CD1c-positive myeloid dendritic cell (primary cell): Measurements from ENCODE around the gene RNF167.

Experiments
- DNase-seq: peaks from one replicate; pipeline ENCODE4 v3.0.0-alpha.2; 2016; ENCODE audit errors: extremely low spot score

Gene RNF167

DNA sequence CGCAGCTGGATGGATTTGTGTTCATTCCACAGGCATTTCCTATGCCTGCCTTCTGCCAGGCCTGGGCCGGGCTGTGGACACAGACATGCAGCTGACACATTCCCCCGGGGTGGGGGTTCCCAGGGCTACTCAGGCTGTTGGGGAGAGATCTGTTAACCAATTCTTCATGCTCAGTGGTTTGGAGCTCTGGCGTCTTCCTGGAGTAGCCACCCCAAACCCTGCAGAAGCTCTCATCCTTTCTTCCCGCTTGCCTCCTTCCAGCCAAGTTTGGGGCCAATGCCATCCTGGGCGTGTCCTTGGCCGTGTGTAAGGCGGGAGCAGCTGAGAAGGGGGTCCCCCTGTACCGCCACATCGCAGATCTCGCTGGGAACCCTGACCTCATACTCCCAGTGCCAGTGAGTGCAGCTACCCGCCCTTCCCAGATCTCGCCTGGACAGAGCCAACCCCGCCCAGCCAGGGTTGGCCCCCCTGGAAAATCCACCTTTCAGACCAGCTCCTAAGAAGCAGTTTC lies 13.4 kb downstream of the RNF167 start:
- DNase-seq = no peak

DNA sequence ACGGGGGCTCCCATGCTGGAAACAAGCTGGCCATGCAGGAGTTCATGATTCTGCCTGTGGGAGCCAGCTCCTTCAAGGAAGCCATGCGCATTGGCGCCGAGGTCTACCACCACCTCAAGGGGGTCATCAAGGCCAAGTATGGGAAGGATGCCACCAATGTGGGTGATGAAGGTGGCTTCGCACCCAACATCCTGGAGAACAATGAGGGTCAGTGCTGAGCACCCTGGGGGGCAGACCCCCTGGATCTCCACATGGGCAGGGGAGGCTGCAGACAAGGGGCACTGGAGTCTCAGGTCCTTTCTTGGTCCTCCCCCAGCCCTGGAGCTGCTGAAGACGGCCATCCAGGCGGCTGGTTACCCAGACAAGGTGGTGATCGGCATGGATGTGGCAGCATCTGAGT lies 15.0 kb downstream of the RNF167 start:
- DNase-seq = no peak

DNA sequence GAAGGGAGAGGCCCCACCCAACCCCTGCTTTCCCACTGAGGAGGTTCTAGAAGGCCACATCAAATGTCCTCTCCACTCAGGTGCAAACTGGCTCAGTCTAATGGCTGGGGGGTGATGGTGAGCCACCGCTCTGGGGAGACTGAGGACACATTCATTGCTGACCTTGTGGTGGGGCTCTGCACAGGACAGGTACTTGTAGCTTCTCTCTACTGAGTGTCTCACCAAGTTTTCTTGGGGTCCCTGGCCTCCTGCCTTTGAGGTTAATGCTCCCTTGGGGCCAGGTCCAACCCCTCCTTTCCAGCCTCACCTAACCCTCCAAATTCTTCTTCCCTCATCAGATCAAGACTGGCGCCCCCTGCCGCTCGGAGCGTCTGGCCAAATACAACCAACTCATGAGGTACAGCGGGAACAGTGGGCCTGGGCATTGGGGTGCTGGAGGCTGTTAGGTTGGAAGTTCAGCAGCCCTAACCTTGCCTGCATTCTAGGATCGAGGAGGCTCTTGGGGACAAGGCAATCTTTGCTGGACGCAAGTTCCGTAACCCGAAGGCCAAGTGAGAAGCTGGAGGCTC lies 16.5 kb downstream of the RNF167 start:
- no peak for DNase-seq

DNA sequence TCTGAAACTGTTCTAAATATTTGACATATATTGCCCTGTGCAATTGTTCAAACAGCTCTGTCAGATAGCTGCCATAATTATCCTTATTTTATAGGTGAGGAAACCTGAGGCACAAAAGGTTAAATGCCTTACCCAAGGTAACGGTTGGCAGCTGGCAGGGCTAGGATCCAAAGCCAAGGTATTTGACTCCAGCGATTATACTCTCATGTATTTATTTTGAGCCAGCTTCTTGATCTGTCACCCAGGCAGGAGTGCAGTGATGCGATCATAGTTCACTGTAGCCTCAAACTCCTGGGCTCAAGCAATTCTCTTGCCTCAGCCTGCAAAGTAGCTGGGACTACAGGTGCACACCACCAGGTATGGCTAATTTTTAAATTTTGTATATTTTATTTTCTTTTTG lies 18.0 kb downstream of the RNF167 start:
- no peak for DNase-seq

DNA sequence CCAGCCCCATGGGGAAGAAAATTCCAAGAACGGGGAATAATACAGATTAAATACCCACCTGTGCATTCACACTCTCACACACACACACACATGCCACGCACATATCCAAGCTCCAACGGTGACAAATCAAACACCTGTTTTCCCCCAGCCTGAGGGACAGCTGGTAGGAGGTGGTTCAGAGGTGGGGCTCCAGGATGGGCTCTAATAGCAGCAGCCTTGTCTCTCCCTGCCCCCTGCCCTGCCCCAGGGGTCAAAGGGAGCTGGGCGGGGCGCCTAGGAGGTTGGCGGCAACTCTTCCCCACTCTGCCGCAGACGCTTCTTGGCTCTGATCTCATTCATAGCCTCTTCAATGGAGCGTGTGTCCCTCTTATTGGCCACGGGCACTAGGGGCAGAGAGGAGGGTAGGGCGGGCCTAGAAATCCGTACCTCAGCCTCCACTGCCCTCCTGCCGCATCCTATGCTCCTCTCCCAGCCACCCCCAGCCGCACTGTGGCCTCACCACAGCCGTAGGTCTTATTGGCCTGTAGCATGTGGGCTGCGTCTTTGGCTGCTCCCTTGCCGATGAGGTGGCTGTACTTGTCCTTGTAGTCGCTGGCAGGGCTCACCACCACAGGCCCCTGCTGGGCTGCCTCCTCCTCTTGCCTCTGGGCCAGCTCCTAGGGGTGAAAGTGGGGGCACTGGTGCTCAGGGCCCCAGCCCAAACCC lies 19.3 kb downstream of the RNF167 start:
- no peak for DNase-seq

DNA sequence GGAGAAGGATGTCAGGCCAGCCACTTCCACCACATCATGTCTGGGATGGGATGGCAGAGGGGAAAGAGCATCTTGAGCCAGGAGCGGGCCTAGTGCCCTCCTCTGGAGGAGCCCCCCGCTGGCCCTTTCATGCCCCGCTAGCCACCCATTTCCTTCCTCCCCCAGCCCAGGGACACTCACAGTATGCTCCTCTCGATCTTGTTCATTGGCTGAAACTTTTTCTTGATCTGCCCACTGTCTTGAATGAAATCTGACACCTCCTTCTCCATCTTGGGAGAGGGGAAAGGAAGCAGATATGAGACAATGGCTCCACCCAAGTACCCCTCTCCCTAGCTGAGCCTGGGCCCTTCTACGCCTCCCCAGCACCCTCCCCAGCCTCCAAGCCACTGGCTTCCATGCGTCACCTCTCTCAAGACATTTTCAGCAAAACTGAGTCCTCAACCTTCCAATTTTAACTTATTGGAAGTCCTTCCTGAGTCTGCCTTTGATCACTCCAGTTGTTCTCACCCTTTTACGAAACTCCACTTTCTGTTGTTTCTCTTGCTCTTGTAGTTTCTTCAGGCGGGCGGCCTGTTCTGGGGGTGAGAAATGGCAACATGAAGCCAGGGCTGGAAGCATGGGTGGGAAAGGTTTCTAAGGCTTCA lies 20.3 kb downstream of the RNF167 start:
- DNase-seq = no peak

DNA sequence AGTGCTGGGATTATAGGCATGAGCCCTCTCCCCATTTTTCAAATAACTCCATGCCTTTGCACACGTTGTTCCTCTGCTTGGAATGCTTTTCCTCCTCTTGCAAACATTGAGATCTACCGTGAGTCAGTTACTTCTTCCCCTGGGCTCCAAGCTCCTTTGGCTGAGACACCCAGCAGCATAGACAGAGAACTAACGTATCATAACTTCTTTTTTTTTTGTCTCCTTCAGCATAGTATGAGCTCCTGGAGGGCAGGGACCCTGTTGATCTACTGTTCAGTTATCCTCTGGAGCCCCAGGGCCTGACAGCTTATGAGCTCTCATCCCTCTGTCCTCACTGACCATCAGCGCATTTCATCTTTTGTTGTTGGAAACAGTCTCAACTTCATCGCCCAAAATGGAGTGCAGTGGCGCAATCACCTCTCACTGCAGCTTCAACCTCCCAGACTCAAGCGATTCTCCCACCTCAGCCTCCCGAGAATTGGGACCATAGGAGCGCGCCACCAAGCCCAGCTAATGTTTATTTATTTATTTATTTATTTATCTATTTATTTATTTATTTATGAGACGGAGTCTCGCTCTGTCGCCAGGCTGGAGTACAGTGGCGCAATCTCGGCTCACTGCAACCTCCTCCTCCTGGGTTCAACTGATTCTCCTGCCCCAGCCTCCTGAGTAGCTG lies 25.4 kb downstream of the RNF167 start:
- DNase-seq = no peak

DNA sequence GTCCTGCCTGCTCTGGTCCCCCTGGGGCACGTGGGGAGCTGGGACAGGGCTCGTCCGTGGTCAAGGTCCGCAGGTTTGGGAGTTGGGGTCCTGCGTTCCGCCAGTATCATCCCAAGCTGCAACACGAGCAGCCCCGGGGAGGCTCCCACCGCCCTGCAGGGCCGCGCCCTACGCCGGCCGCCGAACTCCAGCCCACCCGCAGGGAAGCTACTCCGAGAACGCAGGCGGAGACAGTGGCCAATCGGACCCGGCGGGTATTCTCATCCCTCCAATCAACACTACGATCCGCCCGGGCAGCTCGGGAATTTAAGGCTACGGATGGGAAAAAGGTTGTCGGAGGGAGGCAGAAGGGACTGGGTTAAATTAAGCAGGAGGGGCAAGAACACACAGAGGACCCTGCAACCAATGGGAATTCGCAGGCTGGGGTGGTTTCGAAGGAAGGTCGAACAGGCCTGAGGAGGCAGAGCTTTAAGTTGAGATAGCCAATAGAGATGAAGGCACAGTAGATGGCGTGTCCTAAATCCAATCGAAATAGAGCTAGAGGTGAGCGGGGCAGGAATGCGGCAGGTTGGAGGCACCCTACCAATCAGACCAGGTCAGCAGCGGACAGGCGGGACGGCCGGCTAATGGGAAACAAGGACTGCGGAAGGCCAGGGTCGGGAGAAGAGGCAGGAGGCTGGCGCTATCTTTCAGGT lies 26.9 kb downstream of the RNF167 start:
- DNase-seq = peak; percentile 97

DNA sequence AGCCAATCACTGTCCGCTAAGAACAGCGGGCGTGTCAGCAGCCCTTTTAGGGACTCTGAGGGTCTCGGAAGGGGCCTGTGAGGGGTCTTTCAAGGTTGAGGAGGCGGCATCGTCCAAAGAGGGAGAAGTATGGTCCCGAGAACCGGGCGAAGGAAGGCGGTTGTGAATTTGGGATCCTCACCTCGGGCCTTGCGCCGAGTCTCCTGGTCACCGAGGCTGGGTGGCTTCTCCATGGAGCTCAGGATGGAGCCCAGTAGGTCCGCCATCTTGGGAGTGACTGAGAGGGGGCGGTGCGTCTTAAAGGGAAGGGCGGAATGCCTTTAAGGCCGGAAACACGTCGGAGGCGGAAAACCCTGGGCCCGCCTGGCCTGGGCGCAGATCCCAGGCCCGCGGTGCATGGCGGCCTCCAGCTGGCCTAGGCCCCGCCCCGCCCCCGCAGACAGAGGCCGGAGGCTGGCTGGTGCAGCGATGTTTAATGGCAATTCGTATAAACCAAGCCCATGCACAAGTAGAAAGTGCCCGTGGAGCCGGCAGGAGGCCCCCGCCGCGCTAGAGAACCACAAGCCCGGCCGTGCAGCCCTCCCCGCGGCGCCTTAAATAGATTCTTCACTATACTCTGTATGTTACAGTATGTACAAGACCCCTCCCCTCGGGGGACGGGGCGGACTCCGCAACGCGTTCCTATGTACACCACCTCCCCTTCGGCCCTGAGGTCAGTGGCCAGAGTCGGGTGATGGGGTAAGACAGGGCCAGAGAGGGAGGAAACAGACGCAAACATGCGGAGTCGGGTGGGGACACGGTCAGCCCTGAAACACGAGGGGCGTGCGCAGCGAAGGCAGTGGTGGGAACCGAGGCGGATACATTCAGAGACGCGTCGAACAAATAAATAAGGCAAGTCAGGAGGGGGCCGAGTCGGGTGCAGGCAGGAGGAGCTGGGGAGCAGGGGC lies 27.7 kb downstream of the RNF167 start, which contains the start of gene SPAG7:
SPAG7 (minus strand) TSS at position 279 of the 947 bp plus-strand sequence; CDS start at position 266, 13 bp downstream.
- DNase-seq = peak; percentile 98

DNA sequence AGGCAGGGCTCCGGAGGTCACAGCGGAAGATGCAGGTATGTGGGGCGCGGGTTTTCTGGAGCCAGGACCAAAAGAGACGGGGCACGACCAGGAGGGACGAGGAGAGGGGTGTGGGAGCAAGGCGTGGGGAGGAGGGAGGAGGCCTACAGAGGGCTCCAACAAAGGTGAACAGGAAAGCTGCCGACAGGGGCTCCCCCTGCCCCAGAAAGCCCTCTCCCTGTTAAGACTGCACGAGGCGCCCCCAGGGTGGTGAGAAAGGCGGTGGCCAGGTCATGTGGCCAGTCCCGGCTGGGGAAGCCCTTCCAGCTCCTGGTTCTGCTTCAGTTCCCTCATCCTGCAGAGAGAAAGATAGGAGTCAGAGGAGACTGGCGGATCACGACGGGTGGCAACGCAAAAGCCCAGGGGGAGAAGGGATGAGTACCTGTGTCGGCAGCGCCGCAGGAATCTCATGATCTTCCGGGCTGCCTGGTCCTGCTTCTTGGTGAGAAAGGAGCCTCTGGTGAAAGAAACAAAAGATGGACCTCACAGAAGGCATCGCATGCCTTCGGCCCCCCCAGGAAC lies 28.5 kb downstream of the RNF167 start:
- DNase-seq = no peak

DNA sequence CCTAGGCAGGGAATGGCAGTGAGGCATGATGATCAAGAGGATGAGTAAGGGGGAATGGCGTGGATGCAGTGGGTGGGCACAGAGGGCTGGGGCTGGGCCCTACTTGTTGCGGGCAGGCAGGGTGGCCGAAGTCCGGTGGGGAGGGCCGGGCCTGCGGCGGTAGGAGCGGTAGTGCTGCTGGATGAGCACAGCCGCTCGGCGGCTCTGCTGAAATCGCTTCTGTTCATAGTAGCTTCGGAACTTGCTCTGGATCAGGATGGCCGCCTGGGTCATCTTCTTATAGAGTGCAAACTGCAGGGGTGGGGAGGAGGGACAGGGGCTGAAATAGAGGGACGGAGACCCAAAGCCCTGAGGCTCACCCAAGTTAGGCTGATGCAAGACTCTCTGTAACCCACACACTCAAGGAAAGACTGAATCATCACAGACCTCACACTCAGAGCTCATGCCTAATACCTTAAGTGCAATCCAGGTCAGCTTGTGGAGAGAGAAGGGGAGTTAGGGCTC lies 29.0 kb downstream of the RNF167 start:
- DNase-seq = peak; percentile 66

DNA sequence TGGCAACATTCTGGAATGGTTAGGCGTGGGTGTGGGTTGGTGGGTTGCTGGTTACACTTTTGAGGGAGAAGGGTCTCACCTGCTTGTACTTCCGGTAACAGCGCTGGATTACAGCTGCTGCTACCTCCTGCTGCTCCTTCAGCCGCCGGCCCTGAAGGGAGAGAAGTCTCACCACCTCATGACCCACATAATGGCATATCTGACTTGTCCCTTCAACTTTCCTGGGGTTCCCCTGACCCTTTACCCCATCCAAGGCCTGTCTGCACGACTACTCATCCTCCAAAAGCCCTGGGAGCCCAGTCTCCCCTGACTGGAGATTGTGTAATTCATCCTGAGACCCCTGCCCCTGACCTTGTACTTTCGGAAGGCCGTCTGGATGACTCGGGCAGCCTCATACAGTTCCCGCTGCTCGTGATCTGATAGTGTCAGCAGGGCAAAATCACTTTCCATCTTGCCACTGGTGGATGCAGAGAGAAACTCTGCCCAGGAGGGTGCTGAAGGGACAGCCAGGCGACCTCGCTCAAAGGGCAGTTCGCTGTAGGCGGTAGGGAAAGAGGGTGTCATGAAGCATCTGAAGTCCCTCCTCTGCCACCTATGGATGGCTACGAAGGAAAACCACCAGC lies 29.6 kb downstream of the RNF167 start:
- DNase-seq = no peak

DNA sequence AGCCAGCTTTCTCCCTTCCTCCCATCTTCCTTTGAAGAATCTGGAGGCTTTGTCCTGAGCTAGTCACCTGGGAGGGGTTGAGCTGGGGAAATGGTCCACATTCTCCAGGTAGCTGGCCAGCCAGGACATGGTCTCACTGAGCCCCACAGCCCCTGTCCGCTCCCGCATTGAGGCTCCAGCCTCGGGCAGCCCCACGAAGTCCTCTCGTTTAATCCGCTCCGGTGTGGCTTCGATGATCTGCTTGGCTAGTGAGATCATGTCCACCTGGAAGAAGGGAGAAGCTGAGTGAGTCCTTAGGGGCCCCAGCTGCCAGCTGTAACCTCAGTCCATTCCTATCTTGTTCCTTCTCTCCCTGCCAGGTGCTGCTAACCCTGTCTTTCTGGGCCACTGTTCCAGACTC lies 30.2 kb downstream of the RNF167 start:
- DNase-seq = no peak

DNA sequence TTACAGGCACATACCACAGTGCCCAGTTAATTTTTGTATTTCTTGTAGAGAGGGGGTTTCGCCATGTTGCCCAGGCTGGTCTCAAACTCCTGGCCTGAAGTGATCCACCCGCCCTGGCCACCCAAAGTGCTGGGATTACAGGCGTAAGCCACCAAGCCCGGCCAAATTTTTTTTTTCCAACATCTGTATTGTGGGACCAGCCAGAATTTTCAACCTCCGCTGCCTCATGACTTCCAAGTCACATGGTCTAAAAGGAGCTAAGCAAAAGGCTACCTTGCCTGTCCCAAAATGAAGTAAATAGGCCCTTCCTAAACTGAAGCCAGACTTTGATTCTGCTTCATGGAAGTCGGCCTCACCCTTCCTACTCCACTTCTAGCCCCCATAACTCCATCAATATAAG lies 31.8 kb downstream of the RNF167 start:
- no peak for DNase-seq

DNA sequence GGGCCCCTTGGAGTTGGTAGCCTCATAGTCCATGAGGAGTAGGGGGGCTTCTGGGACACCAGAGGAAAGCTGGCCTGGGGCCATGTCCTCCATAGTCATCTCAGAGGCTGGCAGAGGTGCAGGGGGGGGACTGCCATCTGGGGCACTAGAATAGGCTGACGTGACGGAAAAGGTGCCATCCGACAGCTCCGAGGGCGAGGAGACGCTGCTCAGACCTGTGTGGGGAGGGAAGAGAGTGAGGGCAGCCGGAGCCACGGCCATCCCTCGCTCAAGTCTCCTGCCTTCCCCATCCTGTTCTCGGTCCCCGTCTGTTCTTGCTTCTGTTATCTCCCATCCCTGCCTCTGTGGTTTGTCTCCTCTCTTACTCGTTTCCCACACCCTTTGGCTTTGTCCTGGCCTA lies 32.3 kb downstream of the RNF167 start:
- DNase-seq = no peak

DNA sequence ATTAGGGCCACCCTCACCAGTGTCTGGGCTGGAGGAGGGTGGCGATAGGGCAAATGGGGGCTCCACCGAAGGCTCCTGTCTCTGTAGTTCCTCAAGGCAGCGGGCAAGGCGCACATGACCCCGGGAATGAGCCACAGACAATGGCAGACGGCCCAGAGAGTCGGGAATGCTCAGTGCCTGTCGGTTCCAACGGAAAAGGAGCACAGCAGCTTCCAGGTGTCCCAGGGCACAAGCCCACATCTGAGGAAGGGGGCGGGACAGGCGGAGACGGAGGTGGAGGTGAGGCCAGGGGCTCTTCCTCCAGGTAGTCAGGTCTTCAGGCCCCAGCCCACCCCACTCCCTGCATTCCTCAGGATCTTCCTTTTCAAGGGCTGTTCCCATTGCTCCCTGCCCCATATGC lies 32.7 kb downstream of the RNF167 start:
- DNase-seq = no peak

DNA sequence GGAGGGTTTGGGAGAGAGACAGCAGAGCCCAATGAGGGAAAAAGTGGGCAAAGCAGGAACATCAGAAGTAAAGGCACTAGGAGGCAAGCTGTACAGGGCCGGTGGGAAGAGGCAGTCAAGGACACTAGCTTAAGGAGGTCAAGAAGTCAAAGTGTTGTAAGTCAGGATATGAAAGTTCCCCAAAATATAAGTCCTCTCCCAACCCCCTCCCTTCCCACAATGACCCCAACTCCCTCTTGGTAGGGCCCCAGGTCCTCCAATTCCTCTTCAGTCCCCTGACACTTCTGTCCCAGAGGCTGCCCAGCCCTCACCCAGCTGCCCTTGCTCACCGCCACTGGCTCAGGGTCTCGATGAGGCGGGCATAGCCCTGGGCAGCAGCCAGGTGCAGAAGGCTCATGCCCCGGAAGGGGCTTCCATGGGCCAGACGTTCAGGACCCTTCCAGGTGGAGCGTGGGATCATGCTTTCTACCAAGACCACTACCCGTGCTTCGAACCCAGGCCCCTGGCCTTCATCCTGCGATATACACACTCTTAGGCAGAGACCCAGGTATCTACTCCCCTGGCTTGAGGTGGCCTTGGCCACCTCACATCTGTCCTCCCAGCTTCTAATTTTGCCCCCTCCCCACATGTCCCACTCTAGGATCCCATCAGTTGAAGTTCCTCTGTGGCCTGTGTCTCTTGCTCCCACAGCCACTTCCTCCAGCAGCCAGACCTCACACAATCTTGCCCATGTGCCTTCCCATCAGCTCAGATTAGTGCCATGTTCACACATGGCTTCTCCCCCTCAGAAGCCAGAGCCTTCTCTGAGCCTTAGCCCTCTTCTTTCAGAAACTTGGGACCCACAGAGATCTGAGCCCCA lies 33.4 kb downstream of the RNF167 start:
- peak; percentile 34 for DNase-seq

DNA sequence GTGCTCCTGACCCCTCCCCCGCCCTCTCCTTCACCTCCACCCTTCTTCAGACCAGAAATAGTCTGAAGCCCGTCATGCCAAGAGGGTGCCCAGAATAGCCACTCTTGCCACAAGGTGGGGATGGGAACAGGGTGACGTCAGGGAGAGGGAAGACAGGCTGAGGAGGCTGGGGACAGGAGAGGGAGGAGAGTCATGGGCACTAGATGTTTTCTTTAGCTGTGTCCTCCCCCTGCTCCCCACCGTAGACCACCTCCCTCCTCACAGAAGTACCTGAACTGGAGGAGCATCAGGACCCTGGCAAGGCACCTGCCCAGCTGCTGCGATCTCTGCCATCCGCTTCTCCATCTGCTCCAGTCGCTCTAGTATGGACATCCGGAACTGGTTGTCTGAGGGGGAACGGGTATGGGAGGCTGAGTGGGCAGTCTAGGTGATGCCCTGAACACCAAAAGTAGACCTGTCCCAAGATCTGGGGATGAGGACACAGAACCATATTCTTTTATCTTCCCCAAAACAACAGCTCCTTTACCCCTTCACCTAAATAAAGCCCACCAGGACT lies 34.1 kb downstream of the RNF167 start:
- DNase-seq = no peak
